Gastroesophageal sphincter (tissue), 4 donors: Measurements from ENCODE around the gene SLC66A1. TPM values are rescaled to one million over a fixed set of nuclear protein-coding genes. Genes with fewer than 3 reads are reported as not detected.

Source experiments
- ATAC-seq: fragments of 150-250 bp; one replicate; pipeline ENCODE4 v1.9.1; 2016; ENCODE audit warnings: mild to moderate bottlenecking, moderate library complexity
- H3K27ac ChIP-seq, 4 donors: fragments of 200-600 bp; sonication (generic) in 3 of 4; 1 replicate in 3 of 4; 2 replicates in 1 of 4; pipeline ENCODE4 v1.5.1; 2016 to 2019
- H3K27me3 ChIP-seq: fragments of 200-600 bp; sonication (generic); one replicate; pipeline ENCODE4 v1.5.1; 2019
- H3K36me3 ChIP-seq, 2 donors: fragments of 200-600 bp; sonication (generic); one replicate each; pipeline ENCODE4 v1.5.1; 2019; ENCODE audit warnings: control low read depth in 1 of 2
- H3K4me1 ChIP-seq, 3 donors: fragments of 200-600 bp; sonication (generic); 1 replicate in 2 of 3; 2 replicates in 1 of 3; pipeline ENCODE4 v1.5.1; 2016 to 2019; ENCODE audit warnings: control low read depth in 2 of 3
- H3K4me3 ChIP-seq, 2 donors: fragments of 200-600 bp; sonication (generic); one replicate each; pipeline ENCODE4 v1.5.1; 2019; ENCODE audit warnings: mild to moderate bottlenecking in 1 of 2, moderate library complexity in 1 of 2
- H3K9me3 ChIP-seq, 3 donors: fragments of 200-600 bp; sonication (generic); one replicate each; pipeline ENCODE4 v1.5.1; 2017 to 2019; ENCODE audit warnings: control low read depth in 2 of 3
- EP300 ChIP-seq: sonication (generic); formaldehyde crosslinking; IDR thresholded peaks from one replicate; pipeline ENCODE4 v1.6.1; 2017; ENCODE audit warnings: antibody characterized with exemption, mild to moderate bottlenecking
- POLR2A ChIP-seq, 2 donors: fragments of 450-650 bp; IDR thresholded peaks; one replicate each; pipeline ENCODE4 v1.6.1; 2017; ENCODE audit warnings: antibody characterized with exemption in 2 of 2, mild to moderate bottlenecking in 2 of 2, moderate library complexity in 1 of 2
- POLR2AphosphoS5 ChIP-seq: sonication (generic); formaldehyde crosslinking; IDR thresholded peaks from one replicate; pipeline ENCODE4 v1.6.1; 2017; ENCODE audit warnings: antibody characterized with exemption
- WGBS, 2 donors: methylation state at CpG; one replicate each; pipeline ENCODE4 v1.1.5; 2018; ENCODE audit warnings: low coverage in 1 of 2; 5-methylcytosine and 5-hydroxymethylcytosine counted together
- total RNA-seq, 4 donors: library from RNA; depleted of rRNA; stranded (reverse); fragments of >200 nt; gene quantifications; one replicate each; pipeline ENCODE4 v1.1.0, GENCODE V29; 2016
- TF ChIP-seq, protein P1 (sequence below), 4 experiments: fragments of 200-600 bp in 2 of 4; fragments of 450-650 bp in 2 of 4; sonication (generic) in 1 of 4; IDR thresholded peaks; one replicate each; pipeline ENCODE4 v1.5.1; 2017 to 2019; ENCODE audit warnings: antibody characterized with exemption in 4 of 4, mild to moderate bottlenecking in 2 of 4, moderate library complexity in 2 of 4

Gene SLC66A1
- total RNA-seq, 4 donors from 2014 or later = 8.1 to 12.3 (median 11.7) TPM

GRCh38 chr1:19344372-19344810 lies 32.3 kb downstream of the SLC66A1 start:
- H3K27ac ChIP-seq = peak overlapping the region in 3 of 4 donors; percentile 28 to 60 (median 59)
- H3K27me3 ChIP-seq = no peaks in the 10 kb centered on the region
- peak; percentile 58 for ATAC-seq
- peaks cover 0 to 83% of the 10 kb centered on the region in 2 donors for H3K36me3 ChIP-seq
- H3K4me3 ChIP-seq = no peak overlapping the region
- no peaks in the 10 kb centered on the region for H3K9me3 ChIP-seq
- TF ChIP-seq POLR2A (IDR thresholded peaks at IDR 0.05) = no peak
- TF ChIP-seq POLR2AphosphoS5 = peak; percentile 26
- TF ChIP-seq, protein P1, sequence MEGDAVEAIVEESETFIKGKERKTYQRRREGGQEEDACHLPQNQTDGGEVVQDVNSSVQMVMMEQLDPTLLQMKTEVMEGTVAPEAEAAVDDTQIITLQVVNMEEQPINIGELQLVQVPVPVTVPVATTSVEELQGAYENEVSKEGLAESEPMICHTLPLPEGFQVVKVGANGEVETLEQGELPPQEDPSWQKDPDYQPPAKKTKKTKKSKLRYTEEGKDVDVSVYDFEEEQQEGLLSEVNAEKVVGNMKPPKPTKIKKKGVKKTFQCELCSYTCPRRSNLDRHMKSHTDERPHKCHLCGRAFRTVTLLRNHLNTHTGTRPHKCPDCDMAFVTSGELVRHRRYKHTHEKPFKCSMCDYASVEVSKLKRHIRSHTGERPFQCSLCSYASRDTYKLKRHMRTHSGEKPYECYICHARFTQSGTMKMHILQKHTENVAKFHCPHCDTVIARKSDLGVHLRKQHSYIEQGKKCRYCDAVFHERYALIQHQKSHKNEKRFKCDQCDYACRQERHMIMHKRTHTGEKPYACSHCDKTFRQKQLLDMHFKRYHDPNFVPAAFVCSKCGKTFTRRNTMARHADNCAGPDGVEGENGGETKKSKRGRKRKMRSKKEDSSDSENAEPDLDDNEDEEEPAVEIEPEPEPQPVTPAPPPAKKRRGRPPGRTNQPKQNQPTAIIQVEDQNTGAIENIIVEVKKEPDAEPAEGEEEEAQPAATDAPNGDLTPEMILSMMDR (IDR thresholded peaks at IDR 0.05) = peak in 3 of 4 experiments; percentile 94 to 97 (median 96)
- TF ChIP-seq EP300 = no peak
- peaks cover 0 to 78% (median 24%) of the 10 kb centered on the region in 3 donors for H3K4me1 ChIP-seq
- WGBS, 2 donors = 67% methylated on average over 6 of the region's 12 CpGs; no CpG with 5 or more reads in 1 of the 2 donors

- Histone ChIP-seq H3K4me3 (no peak overlapping the region), H3K4me1 (peaks cover 0 to 83% (median 24%) of the 10 kb centered on the region in 3 donors), H3K27me3 (no peaks in the 10 kb centered on the region), H3K9me3 (no peaks in the 10 kb centered on the region), H3K27ac (peak overlapping the region in 3 of 4 donors; percentile 28 to 60 (median 59)), H3K36me3 (peaks cover 0 to 83% of the 10 kb centered on the region in 2 donors)
- ATAC-seq = no peak
- no peak for TF ChIP-seq EP300
- no peak for TF ChIP-seq POLR2A (IDR thresholded peaks at IDR 0.05)
- no peak for TF ChIP-seq POLR2AphosphoS5
- TF ChIP-seq, protein P1 (IDR thresholded peaks at IDR 0.05) = no peak
- no CpG with 5 or more reads among the region's 11 CpGs for WGBS, 2 donors
Observed at GRCh38 chr1:19344831-19345230, 32.7 kb downstream of the SLC66A1 start.

DNA sequence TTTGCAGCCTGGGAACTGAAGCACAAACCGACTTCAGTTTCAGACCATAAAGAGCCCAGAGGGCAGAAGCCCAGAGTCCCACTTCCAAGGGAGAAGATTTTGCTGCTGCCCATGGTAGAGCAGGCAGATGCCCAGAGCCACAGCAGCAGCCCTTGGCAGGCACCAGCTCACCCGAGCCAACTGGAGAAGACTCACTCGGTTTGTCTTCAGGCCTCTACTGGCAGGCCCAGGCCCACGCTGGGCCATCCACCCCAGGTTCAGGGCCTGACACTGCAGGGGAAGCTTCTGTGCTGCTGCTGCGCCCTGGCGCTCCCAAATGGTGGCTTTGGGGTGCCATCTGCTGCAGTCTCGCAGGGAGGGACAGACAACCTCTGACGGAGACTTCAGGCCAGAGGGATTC lies 33.3 kb downstream of the SLC66A1 start:
- Histone ChIP-seq H3K36me3 (peaks cover 0 to 83% of the 10 kb centered on the region in 2 donors), H3K27ac (peak overlapping the region in 2 of 4 donors; percentile 59 to 60), H3K9me3 (no peaks in the 10 kb centered on the region), H3K4me3 (no peak overlapping the region), H3K4me1 (peaks cover 0 to 86% (median 24%) of the 10 kb centered on the region in 3 donors), H3K27me3 (no peaks in the 10 kb centered on the region)
- 100% methylated on average over 1 of the region's 8 CpGs; no CpG with 5 or more reads in 1 of the 2 donors for WGBS, 2 donors
- ATAC-seq = no peak
- TF ChIP-seq POLR2A (IDR thresholded peaks at IDR 0.05) (no peak), EP300 (no peak), POLR2AphosphoS5 (no peak)
- TF ChIP-seq, protein P1 (IDR thresholded peaks at IDR 0.05) = no peak

DNA sequence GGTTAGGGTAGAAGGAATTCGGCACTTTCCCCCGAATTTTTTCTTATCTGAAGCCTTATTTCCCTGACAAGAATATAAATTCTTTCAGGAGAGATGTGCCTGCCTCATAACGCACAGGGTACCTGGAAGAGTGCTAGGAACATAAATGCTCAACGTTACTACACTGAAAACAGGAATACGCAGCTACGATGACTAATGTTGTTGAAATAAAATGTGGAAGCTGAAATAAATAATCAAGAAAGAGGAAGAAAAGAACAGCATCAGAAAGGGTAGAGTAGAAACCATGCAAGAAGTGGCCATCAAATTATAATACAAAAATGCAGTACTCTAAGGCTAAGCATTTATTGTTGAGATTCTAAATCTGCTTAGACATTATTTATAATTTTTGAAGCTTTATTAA lies 33.9 kb downstream of the SLC66A1 start:
- H3K4me1 ChIP-seq = peaks cover 0 to 87% (median 24%) of the 10 kb centered on the region in 3 donors
- no peaks in the 10 kb centered on the region for H3K27me3 ChIP-seq
- H3K4me3 ChIP-seq = no peak overlapping the region
- H3K27ac ChIP-seq = peak overlapping the region in 2 of 4 donors; percentile 15 to 59
- ATAC-seq = no peak
- H3K36me3 ChIP-seq = peaks cover 0 to 82% of the 10 kb centered on the region in 2 donors
- no peaks in the 10 kb centered on the region for H3K9me3 ChIP-seq
- TF ChIP-seq EP300 (no peak), POLR2A (IDR thresholded peaks at IDR 0.05) (no peak), POLR2AphosphoS5 (no peak)
- TF ChIP-seq, protein P1 (IDR thresholded peaks at IDR 0.05) = no peak
- WGBS, 2 donors = 55% methylated on average over 6 of the region's 6 CpGs; no CpG with 5 or more reads in 1 of the 2 donors
